NCI-H2171 (cell line): Measurements from ENCODE around the gene MPPED1.

ENCODE experiments used
- DNase-seq: peaks from one replicate; lab custom pipeline; 2025; lab: John Stamatoyannopoulos, UW

MPPED1 gene

DNA sequence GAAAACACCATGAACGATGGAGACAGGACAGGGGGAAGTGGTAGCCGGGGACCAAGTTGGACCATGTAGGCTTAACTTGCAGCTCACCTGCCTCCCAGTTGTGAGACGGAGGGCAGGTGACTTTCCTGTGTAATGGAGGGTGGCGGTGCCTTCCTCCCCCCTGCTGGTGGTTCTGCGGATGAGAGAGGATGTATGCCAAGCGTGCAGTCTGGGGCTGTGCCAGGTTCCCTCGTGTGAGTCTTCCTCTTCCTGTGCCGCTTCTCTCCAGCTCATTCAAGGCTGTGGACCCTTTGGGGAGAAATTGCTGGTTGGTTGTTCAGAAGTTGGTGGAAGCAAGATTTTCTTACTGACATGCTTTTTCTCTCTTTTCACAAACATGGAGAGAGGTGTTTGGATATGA is 35.1 kb downstream of the MPPED1 start:
- DNase-seq, result peak; percentile 55

DNA sequence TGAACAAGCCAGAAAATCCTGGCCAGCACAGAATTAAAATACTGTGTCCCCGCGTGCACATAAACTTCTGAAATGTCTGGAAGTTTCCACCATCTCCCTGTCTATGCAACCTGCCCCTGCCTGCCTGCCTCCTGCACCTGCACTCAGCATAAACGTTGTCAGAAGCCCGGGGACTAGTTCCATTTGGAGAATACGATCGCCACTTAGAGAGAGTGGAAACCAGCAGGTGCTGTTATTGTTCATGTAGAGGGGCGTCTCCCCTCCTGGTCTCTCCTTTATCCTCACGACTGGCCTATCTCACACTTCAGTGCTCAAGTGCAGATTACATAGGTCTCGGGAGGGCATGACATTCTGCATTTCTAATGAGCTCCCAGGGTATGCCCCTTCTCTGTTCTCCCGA is 35.6 kb downstream of the MPPED1 start:
- DNase-seq, result peak; percentile 90

DNA sequence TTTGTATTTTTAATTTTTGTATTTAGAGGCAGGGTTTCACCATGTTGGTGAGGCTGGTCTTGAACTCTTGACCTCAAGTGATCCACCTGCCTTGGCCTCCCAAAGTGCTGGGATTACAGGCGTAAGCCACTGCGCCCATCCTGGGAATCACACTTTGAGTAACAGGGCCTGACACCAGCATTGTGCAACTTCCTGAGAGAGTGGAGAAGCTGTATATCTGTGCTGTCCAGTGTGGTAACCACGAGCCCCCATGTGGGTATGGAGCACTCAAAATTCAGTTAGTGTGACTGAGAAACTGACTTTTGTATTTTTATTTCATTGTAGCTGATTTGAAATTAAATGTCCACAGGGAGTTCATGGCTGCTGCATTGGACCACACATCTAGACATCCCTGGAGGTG is 36.2 kb downstream of the MPPED1 start:
- DNase-seq, result no peak

DNA sequence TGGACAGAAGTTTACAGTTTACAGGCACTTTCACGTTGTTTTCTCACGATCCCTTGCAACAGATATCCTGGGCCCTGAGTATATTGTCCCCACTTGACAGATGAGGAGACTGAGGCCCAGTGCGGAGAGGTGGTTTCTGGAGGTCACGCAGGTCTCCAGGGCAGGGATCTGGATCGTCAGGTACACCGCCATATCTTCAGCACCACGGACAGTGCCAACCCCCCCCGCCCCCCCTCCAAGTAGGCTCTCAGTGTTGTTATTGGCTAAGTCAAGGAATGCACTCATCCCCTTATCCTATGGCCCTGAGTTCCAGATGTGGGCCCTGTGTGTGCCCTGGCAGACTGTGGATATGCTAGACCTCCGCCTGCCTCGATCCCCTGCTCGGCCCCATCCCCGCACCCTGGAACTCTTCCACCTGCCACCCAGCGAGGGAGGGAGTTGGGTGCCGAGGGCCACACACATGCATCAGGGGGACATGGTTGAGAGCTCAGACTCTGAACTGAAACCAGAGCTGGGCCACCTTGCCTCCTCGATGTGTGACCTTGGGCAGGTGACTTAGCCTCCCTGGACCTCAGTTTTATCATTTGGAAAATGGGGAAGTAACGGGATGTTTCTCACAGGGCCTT is 37.5 kb downstream of the MPPED1 start:
- no peak for DNase-seq

DNA sequence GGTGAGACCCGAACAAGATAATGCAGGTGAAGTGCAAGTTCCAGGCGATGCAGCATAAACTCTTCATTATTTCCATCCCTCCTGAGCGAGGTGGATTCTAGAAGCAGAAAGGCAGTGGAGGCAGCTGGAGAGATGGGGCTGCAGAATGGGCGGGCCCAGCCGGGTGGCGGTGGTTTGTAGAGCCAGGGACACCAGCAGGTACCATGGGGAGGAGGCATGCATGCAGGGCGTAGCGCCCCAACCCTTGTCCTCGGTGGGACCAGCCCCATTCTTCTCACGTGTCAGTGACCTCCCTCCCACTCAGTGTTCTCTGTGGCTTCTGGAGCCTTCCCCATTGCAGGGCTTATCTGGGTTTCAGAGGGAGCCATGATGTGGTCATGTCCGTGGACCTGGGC is 38.0 kb downstream of the MPPED1 start:
- no peak for DNase-seq

DNA sequence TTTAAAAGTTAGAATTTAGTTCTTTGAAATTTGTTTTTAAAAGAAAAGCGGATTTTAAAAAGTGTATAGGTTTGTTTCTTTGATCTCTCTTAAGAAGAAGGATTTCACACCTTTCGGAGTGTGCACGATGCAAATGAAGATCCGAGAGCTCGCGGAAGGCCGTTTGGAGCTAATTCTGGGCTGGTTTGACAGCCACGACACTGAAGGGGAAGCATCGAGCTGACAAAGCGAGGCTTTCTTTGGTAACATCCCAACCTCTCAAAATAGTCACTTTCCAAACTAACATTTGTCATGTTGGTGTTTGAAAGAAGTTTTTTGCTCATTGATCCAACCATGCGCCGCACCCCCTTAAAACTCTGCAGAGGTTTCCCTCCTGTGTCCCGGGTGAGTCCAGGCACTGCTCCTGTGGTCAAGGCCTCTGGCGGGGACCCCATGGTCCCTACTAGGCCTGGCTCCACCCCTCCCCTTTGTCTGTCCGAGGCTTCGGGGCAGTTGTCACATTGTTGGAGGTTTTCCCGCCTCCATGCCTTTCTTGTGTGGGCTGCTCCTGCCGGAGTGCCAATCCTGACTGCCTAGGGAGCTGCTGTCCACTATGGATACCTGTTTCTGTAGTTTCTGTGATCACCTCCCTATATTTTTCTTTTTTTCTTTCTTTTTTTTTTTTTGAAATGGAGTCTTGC is 39.7 kb downstream of the MPPED1 start:
- no peak for DNase-seq

DNA sequence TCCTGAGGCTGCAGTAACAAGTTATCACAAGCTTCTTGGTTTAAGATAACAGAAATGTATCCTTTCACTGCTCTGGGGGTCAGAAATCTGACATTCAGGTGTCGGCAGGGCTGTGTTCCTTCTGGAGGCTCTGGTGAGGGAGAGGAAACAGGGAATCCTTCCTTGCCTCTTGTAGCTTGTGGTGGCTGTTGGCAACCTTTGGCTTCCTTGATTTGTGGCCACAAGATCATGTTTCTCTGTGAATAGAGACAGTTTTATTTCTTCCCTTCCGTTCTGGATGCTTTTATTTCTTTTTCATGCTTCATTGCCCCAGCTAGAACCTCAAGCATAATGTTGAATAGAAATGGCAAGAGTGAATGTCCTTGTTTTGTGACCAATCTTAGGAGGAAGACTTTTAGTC is 44.0 kb downstream of the MPPED1 start:
- no peak for DNase-seq

DNA sequence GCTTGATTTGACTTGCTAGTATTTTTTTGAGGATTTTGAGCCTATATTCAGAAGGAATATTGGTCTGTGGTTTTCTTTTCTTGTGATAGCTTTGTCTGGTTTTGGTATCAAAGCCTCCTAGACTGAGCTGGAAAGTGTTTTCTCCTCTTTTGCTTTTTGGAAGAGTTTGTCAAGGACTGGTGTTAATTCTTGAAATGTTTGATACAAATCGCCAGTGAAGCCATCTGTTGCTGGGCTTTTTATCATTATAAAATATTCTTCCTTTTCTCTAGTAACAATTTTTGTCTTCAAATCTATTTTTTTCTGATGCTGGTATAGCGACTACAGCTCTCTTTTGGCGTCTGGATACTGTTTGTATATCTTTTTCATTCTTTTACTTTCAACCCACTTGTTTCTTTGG is 45.2 kb downstream of the MPPED1 start:
- no peak for DNase-seq

DNA sequence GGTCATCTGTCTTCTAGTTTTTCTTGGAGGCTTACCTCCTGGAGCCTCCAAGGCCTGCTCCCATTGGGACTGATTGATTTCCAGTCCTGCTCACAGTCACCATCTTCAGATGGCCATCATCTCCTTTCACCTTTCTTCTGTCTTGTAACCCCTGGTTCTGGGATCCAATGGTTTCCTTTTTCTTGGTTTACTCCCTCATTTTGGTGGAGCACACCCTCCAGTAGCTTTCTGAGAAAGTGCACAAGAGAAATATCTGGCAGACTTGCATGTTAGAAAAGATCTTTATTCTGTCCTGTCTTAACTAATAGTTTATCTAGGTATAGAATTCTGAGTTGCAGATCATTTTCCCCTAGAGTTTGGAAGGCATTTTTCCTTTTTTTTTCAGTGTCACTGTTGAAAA is 50.9 kb downstream of the MPPED1 start:
- no peak for DNase-seq

DNA sequence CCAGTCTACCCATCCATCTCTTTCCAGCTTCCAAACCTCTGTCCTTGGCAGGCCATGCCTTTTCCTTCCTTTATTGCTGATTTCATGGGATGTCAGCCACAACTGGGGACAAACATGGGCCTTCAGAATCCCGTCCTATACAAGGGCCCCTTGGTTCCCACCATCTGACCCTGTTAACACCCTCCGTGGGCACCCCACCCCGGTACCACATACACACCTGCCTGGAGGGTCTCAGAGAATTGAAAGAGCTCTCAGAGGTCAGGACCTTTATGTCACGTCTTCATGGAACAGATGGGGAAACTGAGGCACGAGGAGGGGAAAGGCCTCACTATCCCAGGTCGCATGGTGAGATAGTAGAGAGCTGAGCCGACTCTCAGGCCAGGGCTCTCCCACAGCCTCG is 53.0 kb downstream of the MPPED1 start:
- DNase-seq, result no peak

DNA sequence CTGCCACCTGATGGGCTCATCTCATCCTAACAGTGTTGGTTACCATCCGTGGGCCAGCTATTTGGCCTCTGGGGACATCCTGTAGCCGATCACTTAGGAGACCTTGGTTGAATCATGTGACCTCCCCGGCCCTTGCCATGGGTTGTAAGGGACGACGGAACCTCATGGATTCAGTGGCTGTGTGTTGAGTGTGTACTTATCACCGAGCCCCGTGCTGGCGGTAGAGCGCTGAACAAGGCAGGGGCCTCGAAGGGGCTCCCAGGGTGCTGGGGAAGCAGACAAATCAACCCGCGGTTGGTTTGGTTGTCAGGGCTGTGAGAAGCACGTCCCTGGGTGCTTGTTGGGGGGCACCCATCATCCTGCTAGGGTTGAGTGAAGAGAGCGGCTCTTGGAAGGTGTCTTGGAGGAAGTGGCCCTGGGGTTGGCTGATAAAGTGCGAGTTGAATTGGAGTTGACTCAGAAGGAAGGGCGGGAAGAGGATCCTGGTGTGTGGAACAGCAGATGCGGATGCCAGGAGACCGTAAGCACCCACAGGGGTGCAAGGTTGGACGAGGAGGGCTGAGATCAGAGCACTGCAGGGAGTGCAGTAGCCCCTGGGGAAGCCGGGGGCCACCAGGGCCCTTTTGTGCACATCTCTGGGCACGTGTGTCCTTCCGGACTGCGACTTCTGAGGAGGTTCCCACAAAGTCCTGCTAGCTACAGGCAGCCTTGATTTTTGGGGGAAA is 53.6 kb downstream of the MPPED1 start:
- no peak for DNase-seq

DNA sequence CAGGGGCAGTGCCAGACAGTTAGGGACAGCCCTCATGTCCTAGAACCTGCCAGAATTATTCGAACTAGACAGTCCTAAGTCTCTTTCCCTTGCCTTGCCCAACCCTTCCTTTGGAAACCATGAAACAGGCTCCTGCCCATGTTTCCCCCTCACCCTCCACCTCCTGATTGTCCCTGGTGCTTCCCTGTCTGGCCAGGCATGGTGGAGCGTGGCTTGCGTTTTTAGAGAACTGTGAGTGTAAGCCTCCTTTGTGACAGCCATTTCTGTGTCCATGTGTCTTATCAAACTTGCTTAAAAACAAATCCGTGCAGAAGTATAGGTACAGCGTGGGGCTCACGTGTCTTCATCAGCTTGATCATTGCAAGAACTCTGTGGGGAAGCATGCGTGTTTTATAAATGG is 54.9 kb downstream of the MPPED1 start:
- DNase-seq, result no peak

DNA sequence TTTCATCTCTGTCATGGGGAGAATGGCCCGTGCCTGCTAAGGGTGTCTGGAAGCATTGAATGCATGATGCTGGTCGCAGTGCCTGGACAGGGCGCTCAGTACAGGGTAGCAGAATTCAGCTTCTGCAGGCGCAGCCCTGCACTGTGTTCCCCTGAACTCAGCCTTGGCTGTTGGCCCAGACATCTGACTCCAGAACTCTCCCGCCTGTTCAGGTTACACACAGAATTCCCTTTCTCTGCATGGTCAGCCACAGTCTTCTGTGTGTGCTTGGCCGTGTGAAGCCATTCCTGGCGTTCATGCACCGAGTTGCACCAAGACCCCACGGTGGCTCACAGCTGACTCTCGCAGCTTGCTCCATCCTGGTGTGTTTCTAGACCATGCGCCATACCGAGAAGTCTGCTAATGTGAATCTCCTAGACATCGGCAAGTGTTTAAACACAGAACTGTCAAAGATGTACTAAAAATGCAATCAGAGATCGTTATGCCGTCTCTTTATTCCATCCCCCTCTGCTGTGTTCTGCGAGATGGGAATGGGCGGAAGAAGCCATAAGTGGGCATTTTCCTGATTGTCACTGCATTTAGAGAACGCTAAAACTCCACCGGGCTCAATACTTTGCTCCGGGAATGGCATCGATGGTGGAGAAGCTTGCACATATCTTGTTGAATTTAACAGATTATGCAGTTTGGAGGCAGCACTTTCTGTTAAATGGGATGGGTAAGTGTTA is 55.6 kb downstream of the MPPED1 start:
- DNase-seq, result no peak

DNA sequence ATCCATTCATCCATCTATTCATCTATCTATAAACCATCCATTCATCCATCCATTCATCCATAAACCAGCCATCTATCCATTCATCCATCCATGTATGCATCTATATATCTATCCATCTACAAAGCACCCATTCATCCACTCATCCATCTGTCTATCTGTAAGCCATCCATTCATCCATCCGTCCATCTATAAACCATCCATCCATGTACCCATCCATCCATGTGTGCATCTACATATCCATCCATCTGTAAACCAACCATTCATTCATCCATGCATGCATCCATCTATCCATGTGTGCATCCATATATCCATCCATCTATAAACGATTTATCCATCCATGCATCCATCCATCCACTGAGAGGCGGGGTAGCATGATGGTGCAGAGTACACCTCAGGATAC is 58.4 kb downstream of the MPPED1 start:
- no peak for DNase-seq

DNA sequence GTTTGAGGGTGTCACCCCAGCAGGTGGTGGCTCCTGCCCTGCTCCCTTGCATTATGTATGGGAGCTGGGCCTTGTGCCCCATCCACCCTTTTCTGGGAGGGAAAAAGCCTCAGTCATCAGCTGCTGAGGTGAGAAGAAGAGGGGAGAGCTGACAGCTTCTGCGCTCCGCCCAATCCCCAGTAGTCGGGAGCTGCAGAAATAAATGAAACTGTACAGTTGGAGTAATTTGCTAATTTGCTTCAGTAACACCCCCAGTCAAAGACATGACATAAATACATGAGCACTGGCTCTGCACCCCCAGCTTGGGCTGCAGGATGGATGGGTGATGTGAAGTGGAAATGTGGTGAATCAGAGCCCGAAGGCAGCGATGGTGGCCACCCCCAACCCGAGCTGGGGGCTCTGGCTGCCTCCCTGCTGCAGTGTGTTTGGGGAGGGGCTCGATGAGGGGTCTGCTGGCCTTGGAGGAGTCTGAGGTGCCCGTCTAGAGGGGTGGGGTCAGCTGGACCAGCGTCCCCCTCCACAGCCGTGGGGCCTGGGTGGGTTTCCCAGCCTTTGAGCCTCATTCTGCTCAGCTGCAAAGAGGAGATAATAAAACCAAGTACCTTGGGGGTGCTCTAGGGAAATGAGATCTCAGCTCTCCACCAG is 59.2 kb downstream of the MPPED1 start:
- DNase-seq, result no peak

DNA sequence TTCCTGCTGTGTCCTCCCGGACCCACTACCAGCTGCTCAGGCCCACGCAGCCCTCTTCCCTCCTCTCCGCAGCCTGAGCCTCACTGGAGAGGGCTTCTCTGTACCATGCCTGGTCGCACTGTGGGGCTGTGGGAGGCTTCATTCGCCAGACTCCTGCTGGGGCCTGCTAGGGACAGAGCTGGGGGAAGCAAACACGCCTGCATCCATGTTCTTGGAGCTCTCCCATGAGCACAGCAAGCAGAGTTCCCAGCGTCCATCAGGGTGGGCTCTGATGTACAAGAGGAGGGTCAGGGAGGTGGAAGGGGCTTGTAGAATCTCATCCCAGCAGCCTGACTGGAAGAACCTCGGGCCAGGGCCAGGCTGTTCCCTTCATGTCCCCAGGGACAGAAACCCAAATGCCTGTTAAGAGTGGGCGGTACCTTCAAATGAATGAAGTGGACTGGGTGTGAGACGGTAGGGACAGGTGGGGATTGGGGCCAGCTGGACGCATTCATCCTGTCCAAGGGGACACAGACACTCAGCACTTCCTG is 59.9 kb downstream of the MPPED1 start:
- no peak for DNase-seq

DNA sequence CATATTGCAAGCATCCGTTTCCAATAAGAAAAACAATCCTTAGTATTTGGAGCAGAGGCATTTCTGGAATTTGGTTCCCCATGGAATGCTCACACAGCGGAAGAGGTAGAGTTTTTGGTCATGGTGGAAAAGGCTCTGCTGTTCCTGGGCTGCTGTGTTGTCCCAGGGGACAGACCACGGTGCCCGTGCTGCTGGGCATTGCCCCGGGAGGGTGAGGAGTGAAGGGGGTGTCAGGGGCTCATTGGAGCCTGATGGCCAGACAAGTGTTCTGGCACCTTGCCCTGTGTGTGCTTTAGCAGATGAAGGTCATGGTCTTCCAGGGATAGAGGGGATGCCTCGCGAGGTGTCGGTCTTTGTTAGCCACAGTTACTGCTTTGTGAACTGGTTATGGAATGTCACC is 61.2 kb downstream of the MPPED1 start:
- DNase-seq, result no peak

DNA sequence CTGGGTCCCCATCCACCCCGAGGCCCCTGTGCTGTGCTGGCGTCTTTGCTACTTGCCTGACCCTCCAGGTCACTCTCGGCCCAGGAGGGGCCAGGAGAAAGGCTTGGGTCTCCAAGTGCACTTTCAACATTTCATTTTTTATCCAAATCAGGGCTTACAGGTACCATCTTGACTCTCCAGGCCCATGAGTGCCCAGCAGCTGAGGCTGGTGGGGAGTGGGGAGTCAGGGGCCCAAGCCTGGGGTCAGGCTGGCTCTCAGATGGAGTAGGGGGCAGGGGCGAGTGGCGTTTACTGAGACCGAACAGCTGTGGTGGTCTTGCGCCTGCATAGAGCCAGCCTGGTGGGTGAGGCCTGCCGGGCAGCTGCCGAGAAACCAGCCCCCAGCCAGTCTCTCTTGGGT is 61.6 kb downstream of the MPPED1 start:
- no peak for DNase-seq

DNA sequence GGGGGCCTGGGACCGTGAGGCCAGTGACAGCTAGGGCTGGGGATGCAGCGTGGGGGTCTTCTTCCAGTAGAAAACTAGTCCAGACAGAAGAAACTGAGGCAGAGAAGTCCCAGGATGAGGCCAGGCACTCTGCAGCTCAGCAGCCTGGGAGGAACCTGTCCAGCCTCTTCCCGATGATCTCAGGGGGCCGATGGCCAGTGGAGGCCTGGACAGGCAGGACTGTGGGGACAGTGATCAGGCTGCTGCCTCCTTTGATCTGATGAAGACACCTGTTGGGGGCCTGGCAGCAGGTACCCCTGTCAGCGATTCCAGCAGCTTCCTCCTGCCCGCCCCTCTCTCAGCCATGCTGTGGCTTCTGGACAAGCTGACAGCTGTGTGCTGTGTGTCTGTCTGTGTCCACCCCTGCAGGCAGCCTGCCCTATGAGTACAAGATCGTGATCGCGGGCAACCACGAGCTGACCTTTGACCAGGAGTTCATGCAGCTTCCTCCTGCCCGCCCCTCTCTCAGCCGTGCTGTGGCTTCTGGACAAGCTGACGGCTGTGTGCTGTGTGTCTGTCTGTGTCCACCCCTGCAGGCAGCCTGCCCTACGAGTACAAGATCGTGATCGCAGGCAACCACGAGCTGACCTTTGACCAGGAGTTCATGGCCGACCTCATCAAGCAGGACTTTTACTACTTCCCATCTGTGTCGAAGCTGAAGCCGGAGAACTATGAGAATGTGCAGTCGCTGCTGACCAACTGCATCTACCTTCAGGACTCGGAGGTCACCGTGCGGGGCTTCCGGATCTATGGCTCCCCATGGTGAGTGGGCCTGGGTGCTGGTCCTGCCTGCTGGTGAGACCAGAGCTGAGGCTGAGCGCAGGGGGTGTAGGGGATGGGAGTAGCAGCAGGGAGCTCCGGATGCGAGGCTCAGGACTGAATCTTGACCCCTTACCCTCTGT is 62.6 kb downstream of the MPPED1 start:
- DNase-seq, result no peak

DNA sequence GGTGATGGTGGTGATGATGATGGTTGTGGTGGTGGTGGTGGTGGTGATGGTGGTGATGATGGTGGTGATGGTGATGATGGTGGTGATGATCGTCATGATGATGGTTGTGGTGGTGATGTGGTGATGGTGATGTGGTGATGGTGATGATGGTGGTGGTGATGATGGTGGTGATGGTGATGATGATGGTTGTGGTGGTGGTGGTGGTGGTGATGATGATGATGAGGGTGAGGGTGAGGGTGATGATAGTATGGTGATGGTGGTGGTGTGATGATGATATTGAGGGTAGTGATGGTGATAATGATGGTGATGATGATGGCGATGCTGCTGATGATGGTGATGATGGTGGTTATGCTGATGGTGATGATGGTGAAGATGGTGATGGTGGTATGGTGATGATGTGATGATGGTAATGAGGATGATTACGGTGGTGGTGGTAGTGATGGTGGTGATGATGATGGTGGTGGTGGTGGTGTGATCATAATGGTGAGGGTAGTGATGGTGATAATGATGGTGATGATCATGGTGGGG is 63.8 kb downstream of the MPPED1 start:
- no peak for DNase-seq

DNA sequence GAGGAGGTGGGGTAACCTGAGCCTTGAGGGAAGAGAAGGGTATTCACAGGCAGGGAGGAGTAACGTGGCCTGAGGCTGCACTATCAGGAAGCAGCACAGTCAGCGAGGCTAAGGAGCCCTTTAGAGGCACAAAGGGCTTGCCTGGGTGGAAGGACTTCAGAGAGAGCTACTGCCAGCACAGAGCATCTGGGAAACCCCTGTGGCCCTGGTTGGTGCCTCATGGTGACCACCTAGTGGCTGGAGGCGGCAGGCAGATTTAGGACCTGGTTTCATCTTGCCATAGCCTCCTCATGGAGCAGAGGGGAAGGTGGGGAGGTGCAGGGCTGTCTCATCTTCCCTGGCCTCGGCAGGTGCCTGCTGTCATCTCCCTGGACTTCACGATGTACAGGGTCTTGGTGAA is 64.5 kb downstream of the MPPED1 start:
- no peak for DNase-seq
